ENCODE data around the gene PAXX.

Gene PAXX

GRCh38 chr9:136991993-136992818 lies at the start of gene PAXX:
TSS of gene PAXX (plus strand) at chr9:136992422. CDS start at chr9:136992444, 22 bp downstream.
- DNase-seq = peak; percentile 47

- DNase-seq = no peak
Observed at GRCh38 chr9:136942881-136943230, 49.4 kb upstream of the PAXX start.

- no peak for DNase-seq
Observed at GRCh38 chr9:136943291-136944211, 48.7 kb upstream of the PAXX start.

GRCh38 chr9:136944212-136944518 lies 48.1 kb upstream of the PAXX start:
- no peak for DNase-seq

- peak; percentile 72 for DNase-seq
Observed at GRCh38 chr9:136944519-136945332, 47.5 kb upstream of the PAXX start, which contains the start of the genes C8G and FBXW5. TSS of gene C8G (plus strand) at chr9:136945243. CDS start at chr9:136945321, 78 bp downstream. TSS of gene FBXW5 (minus strand) at chr9:136944738. CDS start at chr9:136944083, 655 bp downstream.

GRCh38 chr9:136945333-136946227 lies 46.6 kb upstream of the PAXX start:
- DNase-seq = no peak

GRCh38 chr9:136946228-136947027 lies 45.8 kb upstream of the PAXX start:
- DNase-seq = no peak

GRCh38 chr9:136947028-136947891 lies 45.0 kb upstream of the PAXX start:
- DNase-seq = no peak

- no peak for DNase-seq
Observed at GRCh38 chr9:136947955-136948510, 44.2 kb upstream of the PAXX start.

- DNase-seq = no peak
Observed at GRCh38 chr9:136949239-136949816, 42.9 kb upstream of the PAXX start.

- DNase-seq = peak; percentile 71
Observed at GRCh38 chr9:136949817-136950655, 42.2 kb upstream of the PAXX start.

GRCh38 chr9:136950656-136951276 lies 41.5 kb upstream of the PAXX start:
- DNase-seq = no peak

GRCh38 chr9:136951541-136952320 lies 40.5 kb upstream of the PAXX start, which contains the start of gene LCN12:
TSS of gene LCN12 (plus strand) at chr9:136952273. CDS start at chr9:136952328, 55 bp downstream.
- DNase-seq = no peak

- DNase-seq = no peak
Observed at GRCh38 chr9:136952321-136952850, 39.8 kb upstream of the PAXX start.

- DNase-seq = no peak
Observed at GRCh38 chr9:136952876-136953770, 39.1 kb upstream of the PAXX start.

All from NCI-H1694 treated with DMSO at 0.1 percent for 48 hours (cell line).